Breast epithelium (tissue), 4 donors: ENCODE measurements around the gene GNAO1. TPM values are rescaled to one million over a fixed set of nuclear protein-coding genes. Genes with fewer than 3 reads are reported as not detected.

Experiments used
- DNase-seq, 2 donors: peaks; one replicate each; pipeline ENCODE4 v3.0.0-alpha.2; 2019; ENCODE audit warnings: low spot score in 2 of 2
- H3K27ac ChIP-seq, 2 donors: fragments of 200-600 bp; sonication (generic) in 1 of 2; one replicate each; pipeline ENCODE4 v1.5.1; 2016 to 2019; ENCODE audit warnings: mild to moderate bottlenecking in 1 of 2
- H3K27me3 ChIP-seq, 2 donors: fragments of 200-600 bp; sonication (generic) in 1 of 2; one replicate each; pipeline versions ENCODE4 v1.5.1 to v1.6.0; 2017 to 2019; ENCODE audit warnings: control low read depth in 1 of 2, mild to moderate bottlenecking in 1 of 2
- H3K36me3 ChIP-seq: fragments of 200-600 bp; one replicate; pipeline ENCODE4 v1.5.1; 2019
- H3K4me1 ChIP-seq, 2 donors: fragments of 200-600 bp; sonication (generic); one replicate each; pipeline ENCODE4 v1.5.1; 2016 to 2019; ENCODE audit warnings: control low read depth in 1 of 2
- H3K4me3 ChIP-seq, 3 donors: fragments of 200-600 bp; sonication (generic); 1 replicate in 2 of 3; 2 replicates in 1 of 3; pipeline ENCODE4 v1.5.1; 2016 to 2019; ENCODE audit warnings: mild to moderate bottlenecking in 3 of 3, moderate library complexity in 2 of 3
- H3K9me3 ChIP-seq, 2 donors: fragments of 200-600 bp; sonication (generic) in 1 of 2; one replicate each; pipeline ENCODE4 v1.5.1; 2016 to 2019; ENCODE audit warnings: control low read depth in 1 of 2
- CTCF ChIP-seq, 3 donors: fragments of 450-650 bp; IDR thresholded peaks; one replicate each; pipeline ENCODE4 v1.5.1; 2016 to 2017; ENCODE audit warnings: antibody characterized with exemption in 3 of 3, mild to moderate bottlenecking in 3 of 3, moderate library complexity in 3 of 3
- POLR2A ChIP-seq: fragments of 450-650 bp; IDR thresholded peaks from one replicate; pipeline ENCODE4 v1.6.1; 2016; ENCODE audit warnings: antibody characterized with exemption, mild to moderate bottlenecking, moderate library complexity
- POLR2AphosphoS5 ChIP-seq, 3 donors: sonication (generic); formaldehyde crosslinking; IDR thresholded peaks; one replicate each; pipeline ENCODE4 v1.6.1; 2017; ENCODE audit warnings: antibody characterized with exemption in 3 of 3
- intact Hi-C: fragments of 100-400 bp; cut with DNase I; formaldehyde crosslinking; loops from one replicate; pipeline ENCODE4 v1.15.1; 2023; ENCODE audit warnings: low total_unique reads
- total RNA-seq, 3 donors: library from RNA; depleted of rRNA; stranded (reverse); fragments of >200 nt; gene quantifications; one replicate each; pipeline ENCODE4 v1.1.0, GENCODE V29; 2016

The GNAO1 gene
- total RNA-seq, 3 donors from 2014 or later: 0.96 to 1.9 (median 0.98) TPM

DNA sequence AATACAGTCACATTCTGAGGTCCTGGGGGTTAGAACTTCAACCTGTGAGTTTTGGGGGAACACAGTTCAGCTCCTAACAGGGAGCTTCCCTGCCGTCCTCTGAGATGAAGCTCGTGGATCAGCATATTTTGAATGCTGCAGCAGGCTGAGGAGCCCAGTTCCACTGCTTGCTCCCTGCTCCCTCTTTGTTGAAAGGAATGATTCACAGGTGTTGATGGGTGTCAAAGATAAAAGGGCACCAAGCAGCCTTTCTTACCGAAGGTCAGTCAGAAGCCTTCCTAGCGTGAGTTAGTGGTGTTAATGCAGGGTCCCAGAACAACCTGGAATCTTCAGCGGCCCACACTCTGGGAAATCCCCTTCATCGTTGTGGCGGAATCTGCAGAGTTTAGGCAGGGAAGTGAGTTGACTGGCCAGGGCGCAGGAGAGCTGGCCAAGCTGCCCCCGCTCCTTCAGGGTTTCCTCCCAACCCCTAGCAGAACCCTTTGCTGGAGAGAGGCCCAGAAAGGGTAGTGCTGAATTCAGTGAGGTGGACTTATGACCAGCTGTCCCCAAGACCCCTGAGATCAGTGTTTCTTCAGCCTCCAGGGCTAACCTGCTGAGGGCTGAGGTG, 114.8 kb downstream of the GNAO1 start:
- Histone ChIP-seq H3K36me3 (no peaks in the 10 kb centered on the region), H3K9me3 (no peaks in the 10 kb centered on the region), H3K4me1 (no peaks in the 10 kb centered on the region), H3K27me3 (no peaks in the 10 kb centered on the region), H3K4me3 (no peak overlapping the region), H3K27ac (no peak overlapping the region)
- TF ChIP-seq POLR2A (no peak), CTCF (IDR thresholded peaks at IDR 0.05) (no peak), POLR2AphosphoS5 (IDR thresholded peaks at IDR 0.05) (no peak)
- no peak for DNase-seq
- intact Hi-C loops: no loop called here

GRCh38 chr16:56306690-56307533, 115.6 kb downstream of the GNAO1 start:
- Histone ChIP-seq H3K27ac (no peak overlapping the region), H3K36me3 (no peaks in the 10 kb centered on the region), H3K27me3 (no peaks in the 10 kb centered on the region), H3K4me1 (no peaks in the 10 kb centered on the region), H3K9me3 (no peaks in the 10 kb centered on the region), H3K4me3 (no peak overlapping the region)
- no peak for DNase-seq
- intact Hi-C loops: no loop called here
- no peak for TF ChIP-seq POLR2AphosphoS5 (IDR thresholded peaks at IDR 0.05)
- no peak for TF ChIP-seq POLR2A
- TF ChIP-seq CTCF (IDR thresholded peaks at IDR 0.05): no peak

- no peaks in the 10 kb centered on the region for H3K9me3 ChIP-seq
- no peak overlapping the region for H3K27ac ChIP-seq
- no peaks in the 10 kb centered on the region for H3K4me1 ChIP-seq
- no peaks in the 10 kb centered on the region for H3K27me3 ChIP-seq
- DNase-seq: no peak
- no peak overlapping the region for H3K4me3 ChIP-seq
- intact Hi-C loops: no loop called here
- H3K36me3 ChIP-seq: no peaks in the 10 kb centered on the region
- TF ChIP-seq POLR2A (no peak), CTCF (IDR thresholded peaks at IDR 0.05) (no peak), POLR2AphosphoS5 (IDR thresholded peaks at IDR 0.05) (no peak)
Observed at GRCh38 chr16:56307534-56307873, 116.2 kb downstream of the GNAO1 start.

DNA sequence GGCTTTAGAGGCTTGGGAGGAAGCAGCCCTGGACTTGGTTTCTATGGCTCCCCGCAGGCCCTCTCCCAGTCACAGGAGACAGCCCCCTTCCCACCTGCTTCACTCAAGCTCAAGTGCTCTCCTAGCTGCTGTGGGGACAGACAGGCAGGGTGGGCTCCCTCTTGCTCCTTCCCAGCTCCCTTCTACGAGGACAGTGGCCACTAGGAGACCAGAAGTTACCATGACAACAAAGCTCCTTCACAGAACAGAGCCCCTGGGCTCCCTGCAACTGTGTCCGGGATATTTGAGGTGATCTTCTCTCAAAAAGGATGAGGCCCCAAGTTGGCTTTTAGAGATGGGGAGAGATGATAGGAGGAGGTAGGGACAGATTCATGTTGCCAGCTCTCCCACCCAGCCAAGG, 117.7 kb downstream of the GNAO1 start:
- H3K36me3 ChIP-seq: no peaks in the 10 kb centered on the region
- H3K27me3 ChIP-seq: no peaks in the 10 kb centered on the region
- no peaks in the 10 kb centered on the region for H3K9me3 ChIP-seq
- intact Hi-C loops: no loop called here
- TF ChIP-seq POLR2A: no peak
- no peak for TF ChIP-seq POLR2AphosphoS5 (IDR thresholded peaks at IDR 0.05)
- no peak for TF ChIP-seq CTCF (IDR thresholded peaks at IDR 0.05)
- no peak overlapping the region for H3K4me3 ChIP-seq
- no peak for DNase-seq
- H3K4me1 ChIP-seq: no peaks in the 10 kb centered on the region
- no peak overlapping the region for H3K27ac ChIP-seq

GRCh38 chr16:56310690-56311089, 119.4 kb downstream of the GNAO1 start:
- DNase-seq: no peak
- Histone ChIP-seq H3K36me3 (no peaks in the 10 kb centered on the region), H3K27me3 (no peaks in the 10 kb centered on the region), H3K4me1 (no peaks in the 10 kb centered on the region), H3K9me3 (no peaks in the 10 kb centered on the region), H3K27ac (no peak overlapping the region), H3K4me3 (no peak overlapping the region)
- TF ChIP-seq POLR2A (no peak), CTCF (IDR thresholded peaks at IDR 0.05) (no peak), POLR2AphosphoS5 (IDR thresholded peaks at IDR 0.05) (no peak)
- intact Hi-C loops: loop anchor here (10.0 kb wide), 2 partner anchors 366 to 756 kb away; no protein-coding TSS in a partner anchor
